ENCODE data around the gene INO80B.

Gene INO80B

DNA sequence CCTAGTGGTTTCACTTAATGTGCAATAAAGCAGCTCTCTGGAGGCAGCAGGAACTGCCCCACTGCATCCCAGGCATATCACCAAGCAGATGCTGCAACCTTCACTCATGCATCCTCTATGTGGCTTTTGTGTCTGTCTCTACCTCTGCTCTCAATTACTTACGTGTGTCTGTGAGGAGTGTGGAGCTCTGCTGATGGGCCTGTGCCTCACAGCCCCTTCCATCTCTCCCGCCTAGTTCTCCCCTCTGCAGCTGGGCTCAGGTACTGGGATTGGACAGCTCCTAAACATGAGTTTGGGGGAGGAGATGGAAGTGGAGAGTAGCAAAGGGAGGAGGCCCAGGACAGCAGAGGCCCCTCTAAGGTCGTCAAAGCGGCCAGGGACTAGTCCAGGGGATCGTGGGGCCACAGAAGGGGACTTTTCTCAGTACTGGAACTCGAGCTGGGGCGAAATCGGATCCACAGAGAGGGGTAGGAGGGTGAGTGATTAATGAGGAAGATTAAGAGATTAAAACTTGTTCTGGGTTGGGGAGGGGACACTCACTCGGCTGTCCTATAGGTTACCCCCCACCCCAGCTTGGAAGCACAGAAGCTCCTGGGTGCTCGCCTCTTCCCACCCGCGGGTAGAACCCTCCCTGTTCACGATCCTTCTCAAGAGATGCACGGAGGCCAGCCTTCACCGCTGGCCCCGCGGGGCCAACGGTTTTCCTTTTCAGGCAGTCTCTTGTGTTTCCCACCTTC lies 46.6 kb downstream of the INO80B start:
- peak overlapping the region; percentile 29; the same call in 1 of the 2 replicates for H3K4me3 ChIP-seq (ENCODE audit: low read depth, low read length)
- TF ChIP-seq CTCF (IDR thresholded peaks at IDR 0.05; ENCODE audit: insufficient read depth, low read length, missing control alignments) = no peak
- POLR2A ChIA-PET = no interaction called here
- CTCF ChIA-PET = interaction anchor here (0.7 to 13.6 kb wide), 4 partner anchors 8 to 85 kb away, joined by 3 to 202 read pairs (median 16); partner anchors contain the start of genes CCDC142 and TTC31
- DNase-seq (ENCODE audit: low read depth, low spot score) = no peak

DNA sequence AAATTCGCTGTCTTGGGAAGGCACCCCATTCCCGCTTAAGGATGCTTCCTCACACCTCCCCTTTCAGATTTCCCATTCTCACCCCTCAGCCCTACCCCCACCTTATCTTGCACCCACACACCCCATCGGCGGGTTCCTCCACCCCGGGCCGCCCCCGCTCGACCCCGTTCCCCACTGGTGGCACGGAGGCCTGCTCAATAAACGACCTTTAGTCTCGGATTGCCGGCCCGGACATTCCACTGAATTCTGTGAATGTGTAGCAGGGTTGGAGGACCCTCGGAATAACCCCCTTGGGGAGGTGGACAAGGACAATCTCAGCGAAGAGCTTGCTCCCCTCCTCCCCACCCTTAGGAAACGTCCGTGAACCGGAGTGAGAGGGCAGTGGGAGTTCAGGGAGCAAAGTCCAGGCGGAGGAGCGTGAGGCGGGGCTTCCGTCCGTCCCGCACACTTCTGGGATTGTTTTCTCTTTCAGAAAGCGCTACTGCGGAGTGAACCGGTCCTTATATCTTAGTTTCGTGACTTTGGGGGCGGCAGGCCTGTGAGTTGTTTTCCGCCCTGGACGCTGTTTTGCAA lies 47.3 kb downstream of the INO80B start:
- no peak for TF ChIP-seq CTCF (IDR thresholded peaks at IDR 0.05; ENCODE audit: insufficient read depth, low read length, missing control alignments)
- H3K4me3 ChIP-seq (ENCODE audit: low read depth, low read length) = peak overlapping the region; percentile 64
- ChIA-PET CTCF (interaction anchor here (1.2 to 13.6 kb wide), 4 partner anchors 9 to 85 kb away, joined by 3 to 202 read pairs (median 22); partner anchors contain the start of genes CCDC142 and TTC31), POLR2A (no interaction called here)
- DNase-seq (ENCODE audit: low read depth, low spot score) = no peak

- POLR2A ChIA-PET = interaction anchor here (0.6 to 1.5 kb wide), 7 partner anchors 20 to 87 kb away, joined by 3 to 11 read pairs (median 3); partner anchors contain the start of genes AUP1, CCDC142, DQX1 and HTRA2
- DNase-seq (ENCODE audit: low read depth, low spot score) = no peak
- peak; percentile 55 for TF ChIP-seq CTCF (IDR thresholded peaks at IDR 0.05; ENCODE audit: insufficient read depth, low read length, missing control alignments)
- CTCF ChIA-PET = interaction anchor here (1.0 to 13.6 kb wide), 4 partner anchors 10 to 84 kb away, joined by 3 to 202 read pairs (median 20); partner anchors contain the start of genes CCDC142 and TTC31
- peak overlapping the region; percentile 64 for H3K4me3 ChIP-seq (ENCODE audit: low read depth, low read length)
Measured at GRCh38 chr2:74502720-74503505, 48.0 kb downstream of the INO80B start.

DNA sequence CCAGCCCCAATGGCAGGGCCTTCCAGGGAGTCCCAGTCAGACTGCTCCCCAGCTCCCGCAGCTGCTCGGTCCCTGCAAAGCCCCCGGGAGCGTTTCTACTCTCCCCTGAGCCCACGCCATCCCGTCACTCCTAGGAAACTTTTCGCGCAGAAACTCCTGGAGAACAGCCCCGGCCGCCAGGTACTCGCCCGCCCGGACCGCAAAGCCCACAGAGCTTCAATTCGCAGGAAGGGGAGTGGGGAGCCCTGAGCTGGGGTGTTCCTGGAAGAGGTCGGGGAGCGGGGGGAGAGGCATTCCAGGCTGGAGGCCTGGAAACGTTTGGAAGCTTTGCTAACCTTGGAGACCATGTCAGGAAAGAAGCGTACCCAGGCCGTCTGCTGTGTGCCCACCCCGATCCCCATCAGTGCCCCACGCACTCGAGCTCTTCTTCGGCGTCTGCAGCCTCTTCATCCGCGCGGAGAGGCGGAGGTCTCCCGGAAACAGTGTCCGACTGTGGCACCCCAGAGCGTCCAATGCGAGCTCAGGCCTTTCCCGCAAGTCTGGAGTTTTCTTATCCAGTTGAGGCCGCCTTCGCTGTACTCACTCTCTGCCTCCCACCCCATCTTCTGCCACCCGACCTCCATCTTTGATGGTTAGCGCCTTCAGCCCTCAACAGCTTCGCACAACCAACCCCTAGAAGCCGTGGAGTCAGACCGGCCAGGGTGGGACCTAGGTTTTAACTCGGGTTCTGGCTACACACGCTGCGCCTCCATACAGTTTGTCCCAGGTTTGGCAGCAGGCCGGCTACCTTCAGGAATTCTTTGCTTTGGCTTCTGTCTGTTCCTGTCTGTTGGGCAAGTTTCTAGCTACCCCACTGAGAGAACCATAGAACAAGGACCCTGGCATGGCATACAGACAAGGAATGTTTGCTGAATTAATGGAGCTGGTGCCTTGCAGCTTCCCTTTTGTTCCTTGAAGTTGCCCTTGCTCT lies 48.9 kb downstream of the INO80B start:
- no peak for TF ChIP-seq CTCF (IDR thresholded peaks at IDR 0.05; ENCODE audit: insufficient read depth, low read length, missing control alignments)
- ChIA-PET POLR2A (interaction anchor here (0.6 to 1.5 kb wide), 7 partner anchors 21 to 86 kb away, joined by 3 to 11 read pairs (median 3); partner anchors contain the start of genes AUP1, CCDC142, DQX1 and HTRA2), CTCF (interaction anchor here (0.6 to 13.6 kb wide), 6 partner anchors 9 to 140 kb away, joined by 3 to 202 read pairs (median 8); partner anchors contain the start of genes CCDC142 and TTC31)
- peak overlapping the region; percentile 64 for H3K4me3 ChIP-seq (ENCODE audit: low read depth, low read length)
- DNase-seq (ENCODE audit: low read depth, low spot score) = no peak

DNA sequence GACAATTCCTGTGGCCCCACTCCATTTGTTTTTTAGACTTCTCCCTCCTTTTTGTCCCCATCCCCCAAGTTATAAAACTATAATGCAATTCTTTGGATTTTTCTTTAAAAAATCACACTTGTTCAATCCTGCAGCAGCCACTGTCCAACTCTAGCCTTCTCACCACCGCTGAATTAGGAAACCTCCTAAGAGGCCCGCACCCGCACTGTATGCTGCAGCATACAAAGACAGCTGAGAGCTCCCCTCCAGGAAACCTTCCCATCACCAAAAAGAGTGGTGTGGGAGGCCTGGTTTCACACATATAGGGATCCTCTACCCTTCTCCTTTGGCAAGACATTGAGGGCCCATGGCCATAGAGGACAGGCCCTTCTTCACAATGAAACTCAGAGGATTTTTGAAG lies 49.7 kb downstream of the INO80B start:
- CTCF ChIA-PET = interaction anchor here (0.6 to 13.6 kb wide), 5 partner anchors 22 to 139 kb away, joined by 3 to 202 read pairs (median 14); partner anchors contain the start of genes CCDC142 and TTC31
- no peak for TF ChIP-seq CTCF (IDR thresholded peaks at IDR 0.05; ENCODE audit: insufficient read depth, low read length, missing control alignments)
- DNase-seq (ENCODE audit: low read depth, low spot score) = no peak
- POLR2A ChIA-PET = interaction anchor here (1.5 kb wide), 1 partner anchor 27 kb away, joined by 11 read pairs; no protein-coding TSS in a partner anchor
- H3K4me3 ChIP-seq (ENCODE audit: low read depth, low read length) = no peak overlapping the region

Data from AG04449 (cell line).